HepG2 (cell line): ENCODE results near the gene LDAH. TPM values are rescaled to one million over a fixed set of nuclear protein-coding genes. Genes with fewer than 3 reads are reported as not detected.

Source experiments
- ARHGAP35 ChIP-seq: sonication (generic); formaldehyde crosslinking; IDR thresholded peaks from 2 replicates; pipeline ENCODE4 v1.9.0; 2022; ENCODE audit warnings: mild to moderate bottlenecking, inconsistent platforms, moderate library complexity, missing genetic modification reagents, borderline replicate concordance
- ASH2L ChIP-seq: fragments of 300-600, 200-600 bp; sonication (generic); IDR thresholded peaks from 2 replicates; pipeline ENCODE4 v1.7.0; 2017; ENCODE audit warnings: low read depth, mild to moderate bottlenecking, moderate library complexity, mixed read lengths, low read length; ENCODE audit not compliant: insufficient read length
- HNRNPL ChIP-seq: fragments of 200-400 bp; formaldehyde crosslinking; IDR thresholded peaks from 2 replicates; pipeline ENCODE4 v1.6.1; 2017; ENCODE audit warnings: mild to moderate bottlenecking, low read depth, low read length
- MBNL3 ChIP-seq: fragments of 250-450 bp; sonication (Bioruptor Pico); conservative IDR thresholded peaks from 2 replicates; pipeline ENCODE4 v1.8.0; 2022; ENCODE audit warnings: mild to moderate bottlenecking, inconsistent platforms
- POLR2A ChIP-seq, 2 experiments: IDR thresholded peaks; 2 replicates each; pipeline ENCODE4 v1.6.1; 2011; ENCODE audit warnings: low read depth in 2 of 2, low read length in 2 of 2, mild to moderate bottlenecking in 1 of 2, moderate library complexity in 1 of 2; ENCODE audit not compliant: insufficient read depth in 1 of 2
- POLR2G ChIP-seq: fragments of 200-400 bp; formaldehyde crosslinking; IDR thresholded peaks from 2 replicates; pipeline ENCODE4 v1.6.1; 2018; ENCODE audit warnings: mild to moderate bottlenecking, low read depth, low read length, moderate library complexity
- RELA ChIP-seq: sonication (generic); formaldehyde crosslinking; IDR thresholded peaks from 2 replicates; pipeline ENCODE4 v1.4.0; 2020; ENCODE audit warnings: missing genetic modification reagents
- SMYD3 ChIP-seq: sonication (generic); formaldehyde crosslinking; IDR thresholded peaks from 2 replicates; pipeline ENCODE4 v1.8.1; 2023; ENCODE audit warnings: mild to moderate bottlenecking, missing genetic modification reagents
- SNAPC2 ChIP-seq: sonication (generic); formaldehyde crosslinking; IDR thresholded peaks from 2 replicates; pipeline ENCODE4 v1.8.1; 2022; ENCODE audit warnings: mild to moderate bottlenecking, missing genetic modification reagents
- SOX13 ChIP-seq, 3 experiments: fragments of 450-650 bp in 1 of 3; sonication (generic) in 1 of 3; formaldehyde crosslinking in 1 of 3; IDR thresholded peaks in 2 of 3; conservative IDR thresholded peaks in 1 of 3; 2 replicates each; pipeline versions ENCODE4 v1.5.0 to v1.6.1; 2016 to 2020; ENCODE audit warnings: antibody characterized with exemption in 1 of 3, mild to moderate bottlenecking in 1 of 3, missing compliant biosample characterization in 1 of 3, missing genetic modification reagents in 1 of 3, moderate library complexity in 1 of 3
- SRY ChIP-seq: sonication (generic); formaldehyde crosslinking; IDR thresholded peaks from 2 replicates; pipeline ENCODE4 v1.8.0; 2022; ENCODE audit warnings: mild to moderate bottlenecking, missing genetic modification reagents
- ZFP41 ChIP-seq: sonication (generic); formaldehyde crosslinking; IDR thresholded peaks from 2 replicates; pipeline ENCODE4 v1.4.0; 2020; ENCODE audit warnings: mild to moderate bottlenecking, missing genetic modification reagents, borderline replicate concordance
- ZHX1 ChIP-seq: sonication (generic); formaldehyde crosslinking; IDR thresholded peaks from 2 replicates; pipeline ENCODE4 v1.8.1; 2022; ENCODE audit warnings: low read depth, mild to moderate bottlenecking, missing genetic modification reagents
- ZNF24 ChIP-seq: fragments of 450-650 bp; IDR thresholded peaks from 2 replicates; pipeline ENCODE4 v1.6.1; 2017; ENCODE audit warnings: antibody characterized with exemption, mild to moderate bottlenecking
- ZNF253 ChIP-seq: sonication (generic); formaldehyde crosslinking; IDR thresholded peaks from 2 replicates; pipeline ENCODE4 v1.8.0; 2022; ENCODE audit warnings: mild to moderate bottlenecking, missing genetic modification reagents, borderline replicate concordance
- ZNF263 ChIP-seq: sonication (generic); formaldehyde crosslinking; IDR thresholded peaks from 2 replicates; pipeline ENCODE4 v1.4.0; 2020; ENCODE audit warnings: missing genetic modification reagents
- ZNF430 ChIP-seq: sonication (generic); formaldehyde crosslinking; IDR thresholded peaks from 2 replicates; pipeline ENCODE4 v1.9.0; 2021; ENCODE audit warnings: mild to moderate bottlenecking, missing genetic modification reagents
- ZNF552 ChIP-seq: sonication (generic); formaldehyde crosslinking; IDR thresholded peaks from 2 replicates; pipeline ENCODE4 v1.9.0; 2022; ENCODE audit warnings: missing genetic modification reagents, mild to moderate bottlenecking, borderline replicate concordance
- polyA plus RNA-seq, 8 experiments: library from polyadenylated mRNA; depleted of rRNA in 3 of 8; stranded (reverse) in 7 of 8; unstranded in 1 of 8; fragments of >200 nt; fragmentation: Illumina TruSeq in 4 of 8; extraction: Trizol in 4 of 8; gene quantifications; 2 replicates each; pipeline versions ENCODE4 v1.2.1 to v1.2.3, GENCODE V29; 2011 to 2016; ENCODE audit warnings: low read depth in 4 of 8, missing spikeins in 1 of 8, mixed read lengths in 1 of 8; ENCODE audit not compliant: insufficient read depth in 1 of 8
- total RNA-seq, 5 experiments: library from RNA; depleted of rRNA; stranded (reverse); fragments of >200 nt; fragmentation: Illumina TruSeq; extraction: Trizol; gene quantifications; 2 replicates each; pipeline ENCODE4 v1.2.3, GENCODE V29; 2016; ENCODE audit warnings: low read depth in 1 of 5
- TF ChIP-seq, protein P1 (sequence below): sonication (generic); formaldehyde crosslinking; IDR thresholded peaks from 2 replicates; pipeline ENCODE4 v1.5.0; 2020; ENCODE audit warnings: mild to moderate bottlenecking, missing genetic modification reagents, borderline replicate concordance
- TF ChIP-seq, protein P2 (sequence below): sonication (generic); formaldehyde crosslinking; IDR thresholded peaks from 2 replicates; pipeline ENCODE4 v1.8.0; 2022; ENCODE audit warnings: mild to moderate bottlenecking, missing genetic modification reagents, moderate library complexity
- TF ChIP-seq, protein P3 (sequence below): sonication (generic); formaldehyde crosslinking; IDR thresholded peaks from 2 replicates; pipeline ENCODE4 v1.5.0; 2020; ENCODE audit warnings: missing genetic modification reagents, mild to moderate bottlenecking, borderline replicate concordance

Gene LDAH
- total and polyA plus RNA-seq, 2 of the 13 experiments (the other 11 are each of a cell fraction or from before 2014, with no cell fraction given), result 28.8 to 46.2 TPM

DNA sequence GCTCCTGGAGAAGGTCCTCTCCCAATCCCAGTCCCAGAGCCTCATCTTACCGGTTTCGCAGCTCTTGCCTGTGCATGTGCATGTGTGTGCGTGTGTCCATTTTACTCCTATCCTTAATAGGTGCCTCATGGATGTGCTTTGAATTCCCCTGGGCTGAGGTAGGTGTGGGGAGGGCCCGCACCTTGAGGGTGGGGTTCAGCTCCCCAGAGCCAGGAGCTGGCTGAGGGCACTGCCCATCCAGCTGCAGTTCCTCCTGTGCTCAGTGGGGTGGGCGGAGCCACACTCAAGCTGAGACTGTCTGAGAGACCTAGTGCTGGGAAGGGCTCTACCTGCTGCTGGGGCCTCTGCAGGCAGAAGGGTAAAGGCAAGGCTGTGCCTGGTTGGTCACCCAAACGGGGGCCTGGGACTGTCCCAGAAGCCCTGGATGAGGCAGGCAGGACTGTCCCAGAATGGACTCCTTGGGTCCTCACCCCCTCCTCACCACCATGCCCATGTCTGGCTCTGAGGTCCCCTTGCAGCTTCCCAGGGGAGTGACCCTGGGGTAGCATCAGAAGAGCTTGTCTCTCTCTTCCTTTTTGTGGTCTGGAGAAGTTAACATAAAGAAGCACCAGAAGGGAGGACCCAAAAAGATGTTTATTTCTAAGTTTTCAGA, 147.1 kb downstream of the LDAH start (continued):
- no peak for TF ChIP-seq ZHX1
- 0 out of 2 replicates have a peak, but pooled peaks have one; percentile 28 for TF ChIP-seq ZFP41 (CRISPR knock-in tag)
- TF ChIP-seq MBNL3, result 0 out of 2 replicates have a peak, but pooled peaks have one; percentile 21
- no peak for TF ChIP-seq SOX13 (IDR thresholded peaks at IDR 0.05)
- TF ChIP-seq SOX13 (CRISPR knock-in tag; conservative IDR thresholded peaks at IDR 0.05 in 1 of 2, IDR thresholded peaks at IDR 0.05 in 1 of 2), result 0 out of 4 replicates have a peak, but pooled peaks of 1 of the 2 experiments have one; percentile 31
- TF ChIP-seq ASH2L, result peak; percentile 97
- no peak for TF ChIP-seq SMYD3
- TF ChIP-seq HNRNPL, result 0 out of 2 replicates have a peak, but pooled peaks have one; percentile 77
- TF ChIP-seq, protein P1, sequence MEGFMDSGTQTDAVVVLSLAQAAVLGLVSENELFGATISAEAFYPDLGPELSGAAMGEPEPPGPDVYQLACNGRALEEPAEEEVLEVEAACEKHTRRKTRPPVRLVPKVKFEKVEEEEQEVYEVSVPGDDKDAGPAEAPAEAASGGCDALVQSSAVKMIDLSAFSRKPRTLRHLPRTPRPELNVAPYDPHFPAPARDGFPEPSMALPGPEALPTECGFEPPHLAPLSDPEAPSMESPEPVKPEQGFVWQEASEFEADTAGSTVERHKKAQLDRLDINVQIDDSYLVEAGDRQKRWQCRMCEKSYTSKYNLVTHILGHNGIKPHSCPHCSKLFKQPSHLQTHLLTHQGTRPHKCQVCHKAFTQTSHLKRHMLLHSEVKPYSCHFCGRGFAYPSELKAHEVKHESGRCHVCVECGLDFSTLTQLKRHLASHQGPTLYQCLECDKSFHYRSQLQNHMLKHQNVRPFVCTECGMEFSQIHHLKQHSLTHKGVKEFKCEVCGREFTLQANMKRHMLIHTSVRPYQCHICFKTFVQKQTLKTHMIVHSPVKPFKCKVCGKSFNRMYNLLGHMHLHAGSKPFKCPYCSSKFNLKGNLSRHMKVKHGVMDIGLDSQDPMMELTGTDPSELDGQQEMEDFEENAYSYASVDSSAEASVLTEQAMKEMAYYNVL (CRISPR knock-in tag), result no peak
- peak; percentile 34; the same call in 1 of the 2 replicates for TF ChIP-seq POLR2G
- TF ChIP-seq ARHGAP35, result 0 out of 2 replicates have a peak, but pooled peaks have one; percentile 21
- no peak; the same call in 1 of the 2 replicates for TF ChIP-seq ZNF253 (CRISPR knock-in tag)
- TF ChIP-seq RELA (CRISPR knock-in tag), result peak; percentile 9; the same call in 1 of the 2 replicates
- TF ChIP-seq, protein P2, sequence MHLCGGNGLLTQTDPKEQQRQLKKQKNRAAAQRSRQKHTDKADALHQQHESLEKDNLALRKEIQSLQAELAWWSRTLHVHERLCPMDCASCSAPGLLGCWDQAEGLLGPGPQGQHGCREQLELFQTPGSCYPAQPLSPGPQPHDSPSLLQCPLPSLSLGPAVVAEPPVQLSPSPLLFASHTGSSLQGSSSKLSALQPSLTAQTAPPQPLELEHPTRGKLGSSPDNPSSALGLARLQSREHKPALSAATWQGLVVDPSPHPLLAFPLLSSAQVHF, result no peak
- TF ChIP-seq, protein P3, sequence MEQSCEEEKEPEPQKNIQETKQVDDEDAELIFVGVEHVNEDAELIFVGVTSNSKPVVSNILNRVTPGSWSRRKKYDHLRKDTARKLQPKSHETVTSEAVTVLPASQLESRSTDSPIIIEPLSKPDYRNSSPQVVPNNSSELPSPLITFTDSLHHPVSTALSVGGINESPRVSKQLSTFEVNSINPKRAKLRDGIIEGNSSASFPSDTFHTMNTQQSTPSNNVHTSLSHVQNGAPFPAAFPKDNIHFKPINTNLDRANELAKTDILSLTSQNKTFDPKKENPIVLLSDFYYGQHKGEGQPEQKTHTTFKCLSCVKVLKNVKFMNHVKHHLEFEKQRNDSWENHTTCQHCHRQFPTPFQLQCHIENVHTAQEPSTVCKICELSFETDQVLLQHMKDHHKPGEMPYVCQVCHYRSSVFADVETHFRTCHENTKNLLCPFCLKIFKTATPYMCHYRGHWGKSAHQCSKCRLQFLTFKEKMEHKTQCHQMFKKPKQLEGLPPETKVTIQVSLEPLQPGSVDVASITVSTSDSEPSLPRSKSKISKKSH (CRISPR knock-in tag), result peak; percentile 61
- TF ChIP-seq SNAPC2, result 0 out of 2 replicates have a peak, but pooled peaks have one; percentile 90
- no peak for TF ChIP-seq ZNF24
- TF ChIP-seq ZNF552 (CRISPR knock-in tag), result no peak
- TF ChIP-seq POLR2A (IDR thresholded peaks at IDR 0.05; ENCODE audit: insufficient read depth in 1 of 2, low read depth in 2 of 2, low read length in 2 of 2), result 0 out of 4 replicates have a peak, but pooled peaks of 1 of the 2 experiments have one; percentile 19
- no peak for TF ChIP-seq ZNF263 (CRISPR knock-in tag)
- 0 out of 2 replicates have a peak, but pooled peaks have one; percentile 37 for TF ChIP-seq SRY (CRISPR knock-in tag)
- TF ChIP-seq ZNF430 (CRISPR knock-in tag), result 0 out of 2 replicates have a peak, but pooled peaks have one; percentile 43
